Measurements from ENCODE around the gene DRAM2.
"Not testable (repeated sequence)": the region's sequence is repeated elsewhere in the genome, so short reads cannot be mapped to it uniquely, and the experiment has no call there.

The DRAM2 gene

DNA sequence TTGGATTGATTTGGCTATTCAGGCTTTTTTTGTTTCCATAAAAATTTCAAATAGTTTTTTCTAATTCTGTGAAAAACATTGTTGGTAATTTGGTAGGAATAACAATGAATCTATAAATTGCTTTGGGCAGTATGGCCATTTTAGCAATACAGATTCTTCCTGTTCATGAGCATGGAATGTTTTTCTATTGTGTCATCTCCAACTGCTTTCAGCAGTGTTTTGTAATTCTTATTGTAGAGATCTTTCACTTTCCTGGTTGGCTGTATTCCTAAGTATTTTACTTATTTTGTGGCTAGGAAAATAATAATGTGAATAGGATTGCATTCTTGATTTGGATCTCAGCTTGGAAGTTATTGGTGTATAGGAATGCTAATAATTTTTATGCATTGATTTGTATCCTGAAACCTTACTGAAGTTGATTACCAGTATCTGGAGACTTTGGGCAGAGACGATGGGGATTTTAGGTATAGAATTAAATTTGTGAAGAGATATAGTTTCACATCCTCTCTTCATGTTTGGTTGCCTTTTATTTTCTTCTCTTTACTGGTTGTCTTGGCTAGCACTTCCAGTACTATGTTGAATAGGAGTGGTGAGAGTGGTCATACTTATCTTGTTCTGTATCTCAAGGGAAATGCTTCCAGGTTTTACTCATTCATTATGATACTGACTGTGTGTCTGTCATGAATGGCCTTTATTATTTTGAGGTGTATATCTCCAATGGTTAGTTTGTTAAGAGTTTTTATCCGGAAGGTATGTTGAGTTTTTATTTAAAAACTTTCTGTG lies 57.3 kb downstream of the DRAM2 start:
- DNase-seq (ENCODE audit: low read depth in 2 of 2): peak; percentile 5 to 9

DNA sequence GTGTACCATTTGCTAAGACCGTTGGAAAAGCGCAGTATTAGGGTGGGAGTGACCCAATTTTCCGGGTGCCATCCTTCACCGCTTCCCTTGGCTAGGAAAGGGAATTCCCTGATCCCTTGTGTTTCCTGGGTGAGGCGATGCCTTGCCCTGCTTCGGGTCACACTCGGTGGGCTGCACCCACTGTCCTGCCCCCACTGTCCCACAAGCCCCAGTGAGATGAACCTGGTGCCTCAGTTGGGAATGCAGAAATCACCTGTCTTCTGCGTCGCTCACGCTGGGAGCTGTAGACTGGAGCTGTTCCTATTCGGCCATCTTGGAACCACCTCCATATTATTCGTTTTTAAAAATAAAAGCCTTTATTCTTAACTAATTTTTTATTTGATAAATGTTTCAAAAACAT lies 60.6 kb downstream of the DRAM2 start:
- DNase-seq (ENCODE audit: low read depth in 2 of 2): not testable (repeated sequence)

DNA sequence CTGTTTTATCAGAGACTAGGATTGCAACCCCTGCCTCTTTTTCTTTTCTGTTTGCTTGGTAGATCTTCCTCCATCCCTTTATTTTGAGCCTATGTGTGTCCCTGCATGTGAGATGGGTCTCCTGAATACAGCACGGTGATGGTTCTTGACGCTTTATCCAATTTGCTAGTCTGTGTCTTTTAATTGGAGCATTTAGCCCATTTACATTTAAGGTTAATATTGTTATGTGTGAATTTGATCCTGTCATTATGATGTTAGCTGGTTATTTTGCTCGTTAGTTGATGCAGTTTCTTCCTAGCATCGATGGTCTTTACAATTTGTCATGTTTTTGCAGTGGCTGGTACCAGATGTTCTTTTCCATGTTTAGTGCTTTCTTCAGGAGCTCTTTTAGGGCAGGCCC lies 62.6 kb downstream of the DRAM2 start:
- not testable (repeated sequence) for DNase-seq (ENCODE audit: low read depth in 2 of 2)
